ENCODE data around the gene TPRX1.

- TF ChIP-seq POLR2AphosphoS5 (IDR thresholded peaks at IDR 0.05; ENCODE audit: insufficient read depth in 1 of 2, low read depth in 1 of 2) = peak in 1 of 2 donors; percentile 71
- TF ChIP-seq, protein P1, sequence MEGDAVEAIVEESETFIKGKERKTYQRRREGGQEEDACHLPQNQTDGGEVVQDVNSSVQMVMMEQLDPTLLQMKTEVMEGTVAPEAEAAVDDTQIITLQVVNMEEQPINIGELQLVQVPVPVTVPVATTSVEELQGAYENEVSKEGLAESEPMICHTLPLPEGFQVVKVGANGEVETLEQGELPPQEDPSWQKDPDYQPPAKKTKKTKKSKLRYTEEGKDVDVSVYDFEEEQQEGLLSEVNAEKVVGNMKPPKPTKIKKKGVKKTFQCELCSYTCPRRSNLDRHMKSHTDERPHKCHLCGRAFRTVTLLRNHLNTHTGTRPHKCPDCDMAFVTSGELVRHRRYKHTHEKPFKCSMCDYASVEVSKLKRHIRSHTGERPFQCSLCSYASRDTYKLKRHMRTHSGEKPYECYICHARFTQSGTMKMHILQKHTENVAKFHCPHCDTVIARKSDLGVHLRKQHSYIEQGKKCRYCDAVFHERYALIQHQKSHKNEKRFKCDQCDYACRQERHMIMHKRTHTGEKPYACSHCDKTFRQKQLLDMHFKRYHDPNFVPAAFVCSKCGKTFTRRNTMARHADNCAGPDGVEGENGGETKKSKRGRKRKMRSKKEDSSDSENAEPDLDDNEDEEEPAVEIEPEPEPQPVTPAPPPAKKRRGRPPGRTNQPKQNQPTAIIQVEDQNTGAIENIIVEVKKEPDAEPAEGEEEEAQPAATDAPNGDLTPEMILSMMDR (IDR thresholded peaks at IDR 0.05) = no peak
- no peak for TF ChIP-seq POLR2A (IDR thresholded peaks at IDR 0.05)
Measured at GRCh38 chr19:47781590-47782262, 22.6 kb downstream of the TPRX1 start.

Measured in vagina (tissue), 2 donors.